GM12891 (cell line): ENCODE measurements around the gene MRRF.

ENCODE experiments used
- PAX5 ChIP-seq: IDR thresholded peaks from 2 replicates; pipeline ENCODE4 v1.6.1; 2011; ENCODE audit warnings: low read length, moderate library complexity, mild to moderate bottlenecking; ENCODE audit not compliant: insufficient read depth, severe bottlenecking
- POLR2A ChIP-seq: IDR thresholded peaks from 2 replicates; pipeline ENCODE4 v1.6.1; 2011; ENCODE audit warnings: low read depth, low read length, control low read depth
- POLR2AphosphoS5 ChIP-seq: IDR thresholded peaks from 2 replicates; pipeline ENCODE4 v1.6.1; 2011; ENCODE audit warnings: low read depth, low read length, control low read depth
- SPI1 ChIP-seq: IDR thresholded peaks from 2 replicates; pipeline ENCODE4 v1.6.1; 2011; ENCODE audit warnings: low read depth, low read length, control low read depth
- TAF1 ChIP-seq: IDR thresholded peaks from 2 replicates; pipeline ENCODE4 v1.6.1; 2011; ENCODE audit warnings: low read depth, low read length, control low read depth

- TF ChIP-seq POLR2A (no peak), POLR2AphosphoS5 (no peak), SPI1 (no peak), TAF1 (no peak), PAX5 (no peak)
Measured at GRCh38 chr9:122327175-122327574, 62.5 kb downstream of the MRRF start.
